Neural crest cell (in vitro differentiated cells): Measurements from ENCODE around the gene CMTM2. TPM values are rescaled to one million over a fixed set of nuclear protein-coding genes. Genes with fewer than 3 reads are reported as not detected.

ENCODE experiments used
- DNase-seq: peaks from one replicate; pipeline ENCODE4 v3.0.0; 2021; ENCODE audit warnings: low read depth, mixed read lengths, low spot score
- H3K27ac Mint-ChIP-seq: one replicate; pipeline ENCODE4 v1.8.0; 2021; ENCODE audit warnings: mild to moderate bottlenecking, mixed read lengths; ENCODE audit not compliant: unreplicated experiment
- H3K27me3 Mint-ChIP-seq: 2 replicates; pipeline ENCODE4 v1.8.0; 2021; ENCODE audit warnings: low read depth, mild to moderate bottlenecking, mixed read lengths
- H3K36me3 Mint-ChIP-seq: 2 replicates; pipeline ENCODE4 v1.8.0; 2021; ENCODE audit warnings: low read depth, mild to moderate bottlenecking, mixed read lengths
- H3K4me1 Mint-ChIP-seq: 2 replicates; pipeline ENCODE4 v1.8.0; 2021; ENCODE audit warnings: mixed read lengths
- H3K4me3 Mint-ChIP-seq: one replicate; pipeline ENCODE4 v1.8.0; 2021; ENCODE audit warnings: mild to moderate bottlenecking, mixed read lengths
- H3K9me3 Mint-ChIP-seq: 2 replicates; pipeline ENCODE4 v1.8.0; 2021; ENCODE audit warnings: mixed read lengths
- total RNA-seq: library from RNA; stranded (reverse); gene quantifications from 2 replicates; pipeline ENCODE4 v1.2.1, GENCODE V29; 2021
- TF ChIP-seq, protein P1 (sequence below): fragments of 200-600 bp; sonication (generic); conservative IDR thresholded peaks from 2 replicates; pipeline ENCODE4 v1.5.0; 2021; ENCODE audit warnings: antibody characterized with exemption, mild to moderate bottlenecking

CMTM2 gene
- total RNA-seq, 1 donor from 2014 or later: 0.54 TPM

DNA sequence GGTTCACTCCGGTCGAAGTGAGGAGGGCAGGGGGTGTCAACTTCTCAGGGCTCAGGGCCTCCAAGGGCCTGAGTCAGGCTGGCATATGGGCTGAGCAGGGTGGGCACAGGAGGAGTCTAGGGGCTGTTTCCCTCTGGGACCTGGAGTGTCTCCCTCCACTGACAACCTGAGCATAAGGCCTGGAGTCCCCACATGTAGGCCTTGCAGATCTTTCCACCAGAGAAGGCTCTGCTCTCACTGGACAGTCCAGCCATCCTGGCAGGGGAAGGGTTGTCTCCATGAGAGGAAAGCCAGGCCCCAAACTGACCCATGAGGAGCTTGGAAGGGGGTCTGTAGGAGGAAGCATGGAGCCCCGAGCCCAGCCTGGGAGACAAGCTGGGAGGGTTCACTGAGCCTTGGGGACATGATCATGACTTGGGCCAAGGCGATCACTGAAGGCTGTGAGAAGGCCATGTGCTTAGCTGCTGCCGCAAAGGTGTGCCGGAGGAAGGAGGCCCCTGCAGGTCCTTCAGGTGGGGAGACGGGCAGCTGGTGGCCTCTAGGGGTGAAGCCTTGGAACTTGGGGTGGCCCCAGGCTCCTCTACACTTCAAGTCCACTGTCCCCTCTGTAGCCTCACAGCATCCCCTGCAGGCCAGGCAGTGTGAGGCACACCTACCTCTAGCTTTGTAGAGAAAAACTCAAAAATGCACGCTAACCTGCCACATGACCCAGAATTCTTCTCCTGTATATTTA is 9.9 kb downstream of the CMTM2 start:
- no peak overlapping the region for H3K4me3 Mint-ChIP-seq
- no peak for DNase-seq
- H3K27ac Mint-ChIP-seq: no peak overlapping the region
- TF ChIP-seq, protein P1, sequence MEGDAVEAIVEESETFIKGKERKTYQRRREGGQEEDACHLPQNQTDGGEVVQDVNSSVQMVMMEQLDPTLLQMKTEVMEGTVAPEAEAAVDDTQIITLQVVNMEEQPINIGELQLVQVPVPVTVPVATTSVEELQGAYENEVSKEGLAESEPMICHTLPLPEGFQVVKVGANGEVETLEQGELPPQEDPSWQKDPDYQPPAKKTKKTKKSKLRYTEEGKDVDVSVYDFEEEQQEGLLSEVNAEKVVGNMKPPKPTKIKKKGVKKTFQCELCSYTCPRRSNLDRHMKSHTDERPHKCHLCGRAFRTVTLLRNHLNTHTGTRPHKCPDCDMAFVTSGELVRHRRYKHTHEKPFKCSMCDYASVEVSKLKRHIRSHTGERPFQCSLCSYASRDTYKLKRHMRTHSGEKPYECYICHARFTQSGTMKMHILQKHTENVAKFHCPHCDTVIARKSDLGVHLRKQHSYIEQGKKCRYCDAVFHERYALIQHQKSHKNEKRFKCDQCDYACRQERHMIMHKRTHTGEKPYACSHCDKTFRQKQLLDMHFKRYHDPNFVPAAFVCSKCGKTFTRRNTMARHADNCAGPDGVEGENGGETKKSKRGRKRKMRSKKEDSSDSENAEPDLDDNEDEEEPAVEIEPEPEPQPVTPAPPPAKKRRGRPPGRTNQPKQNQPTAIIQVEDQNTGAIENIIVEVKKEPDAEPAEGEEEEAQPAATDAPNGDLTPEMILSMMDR: peak; percentile 44
- no peaks in the 10 kb centered on the region for H3K9me3 Mint-ChIP-seq
- H3K36me3 Mint-ChIP-seq: no peaks in the 10 kb centered on the region
- H3K27me3 Mint-ChIP-seq: no peaks in the 10 kb centered on the region
- H3K4me1 Mint-ChIP-seq: peaks cover 5% of the 10 kb centered on the region

DNA sequence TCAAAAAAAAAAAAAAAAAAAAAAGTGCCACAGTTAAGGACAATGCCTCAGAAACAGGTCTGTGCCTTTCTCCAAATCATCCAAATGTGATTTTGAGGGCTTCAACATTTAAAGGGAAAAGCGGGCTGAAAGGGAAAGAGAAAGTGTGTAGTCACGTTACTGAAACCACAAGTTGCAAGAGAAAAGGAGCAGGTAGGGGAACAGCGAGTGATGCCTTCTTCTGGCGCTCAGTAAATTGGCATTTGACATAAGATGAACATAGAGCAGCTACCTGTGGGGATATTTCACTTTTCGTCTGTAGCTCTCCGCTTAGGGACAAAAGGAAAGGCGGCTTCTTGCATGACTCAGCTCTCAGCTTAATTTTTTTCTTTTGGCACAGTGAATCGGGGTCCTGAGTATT is 11.1 kb downstream of the CMTM2 start:
- Mint-ChIP-seq H3K9me3 (no peaks in the 10 kb centered on the region), H3K27me3 (no peaks in the 10 kb centered on the region), H3K27ac (no peak overlapping the region), H3K4me1 (no peaks in the 10 kb centered on the region), H3K4me3 (no peak overlapping the region), H3K36me3 (no peaks in the 10 kb centered on the region)
- TF ChIP-seq, protein P1: no peak
- no peak for DNase-seq

DNA sequence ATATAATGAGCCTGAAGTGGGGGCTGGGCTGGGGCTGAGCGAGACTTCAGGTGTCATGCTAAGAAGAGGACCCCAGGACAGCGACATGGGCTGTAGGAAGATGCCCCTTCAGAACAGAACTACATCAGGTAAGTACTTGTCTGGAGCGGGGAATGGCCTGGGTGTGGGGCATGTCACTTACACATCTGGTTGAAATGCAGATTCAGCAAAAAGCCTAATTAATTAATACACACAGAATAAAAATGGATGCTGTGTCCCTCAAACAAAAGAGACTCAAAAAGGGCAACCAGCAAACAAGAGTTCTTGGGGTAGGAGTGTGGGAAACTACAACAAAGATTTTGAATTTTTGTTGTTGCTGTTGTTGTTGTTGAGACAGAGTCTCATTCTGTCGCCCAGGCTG is 11.8 kb downstream of the CMTM2 start:
- H3K9me3 Mint-ChIP-seq: no peaks in the 10 kb centered on the region
- H3K27me3 Mint-ChIP-seq: no peaks in the 10 kb centered on the region
- no peak overlapping the region for H3K4me3 Mint-ChIP-seq
- no peaks in the 10 kb centered on the region for H3K4me1 Mint-ChIP-seq
- TF ChIP-seq, protein P1: no peak
- no peaks in the 10 kb centered on the region for H3K36me3 Mint-ChIP-seq
- H3K27ac Mint-ChIP-seq: no peak overlapping the region
- no peak for DNase-seq

DNA sequence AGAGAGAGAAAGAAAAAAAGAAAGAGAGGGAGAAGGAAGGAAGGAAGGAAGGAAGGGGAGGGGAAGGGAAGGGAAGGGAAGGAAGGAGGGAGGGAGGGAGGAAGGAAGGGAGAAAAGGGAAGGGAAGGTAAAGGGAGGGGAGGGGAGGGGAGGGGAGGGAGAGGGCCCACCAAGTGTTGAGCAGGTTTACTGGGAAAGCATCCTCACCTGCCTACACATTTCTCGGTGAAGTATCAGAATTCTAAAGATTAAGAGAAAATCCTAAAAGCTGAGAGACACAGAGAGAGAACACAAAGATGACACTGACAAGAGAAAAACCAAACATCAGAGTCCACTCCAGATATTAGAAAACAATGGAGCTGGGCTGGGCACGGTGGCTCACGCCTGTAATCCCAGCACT is 13.0 kb downstream of the CMTM2 start:
- H3K9me3 Mint-ChIP-seq: no peaks in the 10 kb centered on the region
- TF ChIP-seq, protein P1: no peak
- no peaks in the 10 kb centered on the region for H3K27me3 Mint-ChIP-seq
- no peak overlapping the region for H3K4me3 Mint-ChIP-seq
- H3K27ac Mint-ChIP-seq: no peak overlapping the region
- no peaks in the 10 kb centered on the region for H3K36me3 Mint-ChIP-seq
- no peak for DNase-seq
- H3K4me1 Mint-ChIP-seq: no peaks in the 10 kb centered on the region

DNA sequence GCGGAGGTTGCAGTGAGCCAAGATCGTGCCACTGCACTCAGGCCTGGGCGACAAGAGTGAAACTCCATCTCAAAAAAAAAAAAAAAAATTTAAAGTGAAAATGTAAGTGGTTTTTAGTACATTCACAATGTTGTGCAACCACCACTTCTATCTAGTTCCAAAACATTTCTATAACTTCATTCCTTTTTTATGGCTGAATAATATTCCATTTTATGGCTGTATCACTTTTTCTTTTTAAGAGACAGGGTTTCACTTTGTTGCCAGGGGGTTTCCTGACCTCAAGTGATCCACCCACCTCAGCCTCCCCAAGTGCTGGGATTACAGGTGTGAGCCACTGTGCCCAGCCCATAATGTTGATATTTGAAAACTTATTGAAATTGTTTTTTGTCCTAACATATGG is 13.6 kb downstream of the CMTM2 start:
- Mint-ChIP-seq H3K27me3 (no peaks in the 10 kb centered on the region), H3K27ac (no peak overlapping the region), H3K4me3 (no peak overlapping the region), H3K36me3 (no peaks in the 10 kb centered on the region), H3K4me1 (no peaks in the 10 kb centered on the region), H3K9me3 (no peaks in the 10 kb centered on the region)
- no peak for DNase-seq
- TF ChIP-seq, protein P1: no peak
